Erythroblast (primary cell): ENCODE data around the gene BLMH.

ENCODE experiments used
- GATA1 ChIP-seq: IDR thresholded peaks from 2 replicates; pipeline ENCODE4 v1.6.1; 2011; ENCODE audit warnings: low read depth, mild to moderate bottlenecking, control low read depth, low read length, moderate library complexity
- POLR2A ChIP-seq: IDR thresholded peaks from 2 replicates; pipeline ENCODE4 v1.6.1; 2011; ENCODE audit warnings: mild to moderate bottlenecking, low read length

- TF ChIP-seq POLR2A (no peak), GATA1 (no peak)
Observed at GRCh38 chr17:30235386-30236296, 56.1 kb downstream of the BLMH start, which contains the start of gene SLC6A4.
